ENCODE results near the gene WDR82.

The WDR82 gene

DNA sequence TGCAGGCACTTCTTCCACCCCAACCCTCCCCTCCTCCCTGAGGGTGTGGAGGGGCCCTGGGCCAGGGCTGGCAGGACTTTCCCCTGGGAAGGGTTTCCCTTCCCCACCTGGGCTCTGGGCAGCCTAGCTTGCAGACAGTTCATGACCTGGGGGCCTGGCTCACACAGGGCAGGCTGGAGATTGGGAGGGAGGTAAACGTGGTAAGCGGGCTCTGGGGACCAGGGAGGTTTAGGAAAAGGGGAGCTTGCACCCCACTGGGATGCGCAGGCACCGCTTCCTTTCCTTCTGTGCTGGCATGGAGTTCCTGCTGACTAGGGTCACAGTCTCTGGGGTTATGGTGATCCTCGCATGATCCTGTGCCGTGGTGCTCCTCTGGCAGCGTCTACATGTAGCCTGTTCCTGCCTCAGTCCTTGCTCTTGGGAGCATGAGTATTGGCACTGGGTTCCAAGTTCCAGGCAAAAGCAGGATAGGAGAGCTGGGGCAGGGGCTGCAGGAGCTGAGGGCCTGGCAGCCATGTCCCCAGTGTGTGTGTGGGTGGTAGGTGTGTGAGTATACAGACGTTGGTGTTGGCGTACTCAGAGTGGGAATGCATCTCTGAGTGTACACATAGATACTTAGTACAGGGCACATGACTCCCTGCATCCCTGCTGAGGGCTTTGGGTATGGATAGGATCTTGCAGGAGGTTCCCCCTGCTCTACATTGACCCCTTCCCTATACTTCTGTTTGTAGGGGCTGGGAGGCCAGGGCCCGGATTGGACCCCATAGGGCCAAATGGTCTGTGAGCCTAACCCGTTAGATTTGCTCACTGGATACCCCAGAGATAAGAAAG is 16.1 kb upstream of the WDR82 start:
- Histone ChIP-seq H3K4me1 (ENCODE audit: control insufficient read depth, insufficient read depth, low read length, poor library complexity, severe bottlenecking) (peaks cover 20% of the 10 kb centered on the region), H3K4me3 (ENCODE audit: extremely low read depth, insufficient read depth, low read length, poor library complexity, severe bottlenecking) (no peak overlapping the region), H3K9me3 (ENCODE audit: control insufficient read depth, low read length) (no peaks in the 10 kb centered on the region), H3K36me3 (ENCODE audit: control insufficient read depth, insufficient read depth, low read length) (peaks cover 12% of the 10 kb centered on the region), H3K27ac (ENCODE audit: low read depth, low read length, severe bottlenecking) (no peak overlapping the region)
- 81 to 83% methylated on average over 10 to 11 of the region's 11 CpGs for WGBS, 2 experiments (ENCODE audit: insufficient coverage in 2 of 2)

DNA sequence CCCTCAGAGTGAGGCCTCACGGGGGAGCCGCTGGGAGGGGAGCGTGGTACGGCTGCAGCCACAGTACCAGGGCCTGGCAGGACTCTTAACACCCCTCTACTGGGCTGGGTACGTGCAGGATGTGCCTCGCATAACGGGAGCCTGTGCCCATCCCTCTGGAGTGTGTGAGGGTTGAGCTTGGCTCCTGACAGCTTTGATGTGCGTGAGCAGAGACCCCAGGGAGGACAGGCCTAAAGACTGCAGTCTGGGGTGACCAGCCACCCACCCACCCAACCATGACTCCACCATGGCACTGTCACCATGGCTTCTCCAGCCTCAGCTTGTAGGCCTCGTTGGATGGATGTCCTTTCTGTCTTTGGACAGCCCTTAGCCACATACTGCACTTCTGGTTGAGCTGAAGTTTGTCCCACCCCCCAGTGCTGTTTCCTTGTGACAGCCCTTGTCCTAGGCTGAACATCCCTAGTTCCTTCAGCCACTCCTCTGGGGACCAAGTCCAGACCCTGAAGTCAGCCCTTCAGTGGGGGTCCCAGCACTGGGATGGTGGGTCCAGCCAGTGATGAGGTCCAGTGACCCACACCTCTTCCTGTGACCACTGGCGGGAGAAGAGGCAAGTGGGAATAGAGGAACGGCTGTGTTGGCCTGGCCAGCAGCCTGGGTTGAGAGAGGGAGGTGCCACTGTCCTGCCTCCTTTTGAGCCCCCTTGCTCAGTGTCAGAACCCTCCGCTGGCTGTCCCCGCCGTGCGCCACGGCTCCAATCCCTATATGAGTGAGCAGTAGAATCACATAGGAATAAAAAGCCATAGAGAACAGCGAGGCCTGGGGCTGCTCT is 15.3 kb upstream of the WDR82 start:
- Histone ChIP-seq H3K27ac (ENCODE audit: low read depth, low read length, severe bottlenecking) (no peak overlapping the region), H3K4me1 (ENCODE audit: control insufficient read depth, insufficient read depth, low read length, poor library complexity, severe bottlenecking) (peaks cover 11% of the 10 kb centered on the region), H3K4me3 (ENCODE audit: extremely low read depth, insufficient read depth, low read length, poor library complexity, severe bottlenecking) (no peak overlapping the region), H3K36me3 (ENCODE audit: control insufficient read depth, insufficient read depth, low read length) (peaks cover 12% of the 10 kb centered on the region), H3K9me3 (ENCODE audit: control insufficient read depth, low read length) (no peaks in the 10 kb centered on the region)
- 89 to 96% methylated on average over 10 of the region's 17 CpGs for WGBS, 2 experiments (ENCODE audit: insufficient coverage in 2 of 2)

DNA sequence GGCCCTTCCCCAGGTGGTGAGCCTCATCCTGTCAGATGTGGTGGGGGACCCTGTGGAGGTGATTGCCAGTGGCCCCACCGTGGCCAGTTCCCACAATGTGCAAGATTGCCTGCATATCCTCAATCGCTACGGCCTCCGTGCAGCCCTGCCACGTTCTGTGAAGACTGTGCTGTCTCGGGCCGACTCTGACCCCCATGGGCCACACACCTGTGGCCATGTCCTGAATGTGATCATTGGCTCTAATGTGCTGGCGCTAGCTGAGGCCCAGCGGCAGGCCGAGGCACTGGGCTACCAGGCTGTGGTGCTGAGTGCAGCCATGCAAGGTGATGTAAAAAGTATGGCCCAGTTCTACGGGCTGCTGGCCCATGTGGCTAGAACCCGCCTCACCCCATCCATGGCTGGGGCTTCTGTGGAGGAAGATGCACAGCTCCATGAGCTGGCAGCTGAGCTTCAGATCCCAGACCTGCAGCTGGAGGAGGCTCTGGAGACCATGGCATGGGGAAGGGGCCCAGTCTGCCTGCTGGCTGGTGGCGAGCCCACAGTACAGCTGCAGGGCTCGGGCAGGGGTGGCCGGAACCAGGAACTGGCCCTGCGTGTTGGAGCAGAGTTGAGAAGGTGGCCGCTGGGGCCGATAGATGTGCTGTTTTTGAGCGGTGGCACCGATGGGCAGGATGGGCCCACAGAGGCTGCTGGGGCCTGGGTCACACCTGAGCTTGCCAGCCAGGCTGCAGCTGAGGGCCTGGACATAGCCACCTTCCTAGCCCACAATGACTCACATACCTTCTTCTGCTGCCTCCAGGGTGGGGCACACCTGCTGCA is 14.0 kb upstream of the WDR82 start:
- 94 to 96% methylated on average over 14 to 20 of the region's 20 CpGs for WGBS, 2 experiments (ENCODE audit: insufficient coverage in 2 of 2)
- H3K27ac ChIP-seq (ENCODE audit: low read depth, low read length, severe bottlenecking): no peak overlapping the region

DNA sequence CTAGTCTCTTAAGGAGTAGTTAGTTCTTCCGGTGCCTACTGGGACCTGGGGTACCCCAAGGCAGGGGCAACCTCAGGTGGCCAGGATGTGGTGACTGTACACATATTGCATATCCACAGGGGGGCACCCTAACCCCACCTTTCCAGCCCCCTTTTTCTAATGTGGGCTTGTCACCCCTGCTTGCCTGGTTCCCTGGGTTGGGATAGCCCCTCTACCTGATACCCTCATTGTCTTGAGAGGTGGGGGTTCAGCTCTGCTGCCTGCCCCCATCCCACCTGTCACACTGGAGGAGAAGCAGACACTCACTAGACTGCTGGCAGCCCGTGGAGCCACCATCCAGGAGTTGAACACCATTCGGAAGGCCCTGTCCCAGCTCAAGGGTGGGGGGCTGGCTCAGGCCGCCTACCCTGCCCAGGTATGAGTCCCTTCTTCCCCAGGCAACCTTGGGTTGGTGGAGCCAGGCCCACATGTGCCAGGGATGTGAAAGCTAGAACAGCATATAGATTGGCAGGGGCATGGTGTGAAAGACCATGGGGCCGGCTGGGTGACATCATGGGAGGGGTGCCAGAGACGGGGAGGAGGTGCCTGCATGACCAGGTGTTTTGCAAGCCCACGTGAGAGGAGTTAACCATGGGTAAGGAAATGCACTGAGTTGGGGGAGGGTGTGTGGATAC is 13.2 kb upstream of the WDR82 start:
- H3K4me1 ChIP-seq (ENCODE audit: control insufficient read depth, insufficient read depth, low read length, poor library complexity, severe bottlenecking): no peaks in the 10 kb centered on the region
- H3K27ac ChIP-seq (ENCODE audit: low read depth, low read length, severe bottlenecking): no peak overlapping the region
- no peak overlapping the region for H3K4me3 ChIP-seq (ENCODE audit: extremely low read depth, insufficient read depth, low read length, poor library complexity, severe bottlenecking)
- peaks cover 12% of the 10 kb centered on the region for H3K36me3 ChIP-seq (ENCODE audit: control insufficient read depth, insufficient read depth, low read length)
- 85 to 89% methylated on average over 6 to 7 of the region's 7 CpGs for WGBS, 2 experiments (ENCODE audit: insufficient coverage in 2 of 2)
- H3K9me3 ChIP-seq (ENCODE audit: control insufficient read depth, low read length): no peaks in the 10 kb centered on the region

More for the DNA sequence above, 14.0 kb upstream of the WDR82 start:
- H3K4me3 ChIP-seq (ENCODE audit: extremely low read depth, insufficient read depth, low read length, poor library complexity, severe bottlenecking): no peak overlapping the region
- H3K9me3 ChIP-seq (ENCODE audit: control insufficient read depth, low read length): no peaks in the 10 kb centered on the region
- peaks cover 12% of the 10 kb centered on the region for H3K36me3 ChIP-seq (ENCODE audit: control insufficient read depth, insufficient read depth, low read length)
- no peaks in the 10 kb centered on the region for H3K4me1 ChIP-seq (ENCODE audit: control insufficient read depth, insufficient read depth, low read length, poor library complexity, severe bottlenecking)

DNA sequence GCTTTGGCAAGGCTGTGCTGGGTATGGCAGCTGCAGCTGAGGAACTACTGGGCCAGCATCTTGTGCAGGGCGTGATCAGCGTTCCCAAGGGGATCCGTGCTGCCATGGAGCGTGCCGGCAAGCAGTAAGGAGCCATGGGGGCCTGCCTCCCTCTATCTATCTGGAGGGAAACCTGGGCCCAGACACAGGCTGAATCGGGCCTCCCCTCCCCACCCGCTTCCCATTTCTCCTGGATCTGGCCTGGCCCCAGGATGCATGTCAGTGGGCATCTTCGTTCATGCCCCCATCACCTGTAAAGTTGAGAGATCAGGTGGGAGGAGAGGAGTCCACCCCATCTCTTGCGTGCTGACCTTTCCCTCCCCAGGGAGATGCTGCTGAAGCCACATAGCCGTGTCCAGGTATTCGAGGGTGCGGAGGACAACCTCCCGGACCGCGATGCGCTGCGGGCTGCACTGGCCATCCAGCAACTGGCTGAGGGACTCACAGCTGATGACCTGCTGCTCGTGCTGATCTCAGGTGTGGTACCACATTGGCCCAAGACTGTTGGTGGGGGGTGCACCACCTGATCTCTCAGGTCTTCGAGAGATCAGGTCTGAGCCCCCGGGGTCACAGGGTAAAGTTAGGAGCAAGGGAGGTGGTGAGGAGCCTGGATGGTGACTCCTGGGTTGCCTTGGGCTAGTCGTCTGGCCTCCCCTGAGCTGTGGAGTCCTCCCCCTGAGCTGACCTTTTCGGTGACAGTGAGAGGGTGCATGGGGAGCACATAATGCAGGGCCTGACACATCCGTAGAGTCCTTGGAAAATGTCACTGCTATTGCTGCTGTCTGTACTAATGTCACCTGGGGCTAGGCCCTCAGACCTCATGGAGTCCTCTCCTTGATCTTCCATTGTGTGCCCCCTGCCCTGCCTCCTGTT is 12.4 kb upstream of the WDR82 start:
- no peak overlapping the region for H3K4me3 ChIP-seq (ENCODE audit: extremely low read depth, insufficient read depth, low read length, poor library complexity, severe bottlenecking)
- H3K36me3 ChIP-seq (ENCODE audit: control insufficient read depth, insufficient read depth, low read length): peaks cover 12% of the 10 kb centered on the region
- no peaks in the 10 kb centered on the region for H3K4me1 ChIP-seq (ENCODE audit: control insufficient read depth, insufficient read depth, low read length, poor library complexity, severe bottlenecking)
- 85 to 94% methylated on average over 19 to 20 of the region's 23 CpGs for WGBS, 2 experiments (ENCODE audit: insufficient coverage in 2 of 2)
- no peaks in the 10 kb centered on the region for H3K9me3 ChIP-seq (ENCODE audit: control insufficient read depth, low read length)
- no peak overlapping the region for H3K27ac ChIP-seq (ENCODE audit: low read depth, low read length, severe bottlenecking)

DNA sequence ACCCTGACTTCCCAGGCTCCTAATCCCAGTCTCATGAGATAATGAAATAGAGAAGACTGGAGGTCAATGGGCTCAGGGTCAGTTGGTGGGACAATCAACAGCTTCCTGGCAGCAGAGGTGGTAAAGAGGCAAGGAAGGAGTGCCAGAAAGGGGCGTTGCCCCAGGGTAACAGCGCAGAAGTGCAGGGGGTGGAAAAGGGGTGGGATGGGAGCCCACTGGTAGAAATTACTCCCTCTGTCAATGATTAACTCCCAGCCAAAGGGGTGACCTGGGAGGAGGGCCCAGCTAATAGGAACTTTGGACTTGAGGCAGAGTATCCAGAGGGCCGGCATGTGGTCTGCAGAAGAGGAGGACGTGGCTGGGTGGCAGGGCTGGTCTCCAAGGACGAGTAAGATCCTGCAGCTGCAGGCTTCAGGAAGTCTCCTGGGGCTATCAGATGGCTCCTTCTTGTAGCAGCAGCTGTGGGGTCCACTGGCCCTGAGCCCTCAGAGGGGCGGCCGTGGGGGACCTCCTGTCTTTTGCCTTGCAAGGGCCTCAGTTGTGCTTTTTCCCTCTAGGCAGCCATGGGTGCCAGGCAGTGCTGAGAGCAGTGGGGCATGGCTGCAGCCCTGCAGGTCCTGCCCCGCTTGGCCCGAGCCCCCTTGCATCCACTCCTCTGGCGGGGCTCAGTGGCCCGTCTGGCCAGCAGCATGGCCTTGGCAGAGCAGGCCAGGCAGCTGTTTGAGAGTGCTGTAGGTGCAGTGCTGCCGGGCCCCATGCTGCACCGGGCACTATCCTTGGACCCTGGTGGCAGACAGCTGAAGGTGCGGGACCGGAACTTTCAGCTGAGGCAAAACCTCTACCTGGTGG is 11.5 kb upstream of the WDR82 start:
- no peak overlapping the region for H3K4me3 ChIP-seq (ENCODE audit: extremely low read depth, insufficient read depth, low read length, poor library complexity, severe bottlenecking)
- H3K9me3 ChIP-seq (ENCODE audit: control insufficient read depth, low read length): no peaks in the 10 kb centered on the region
- peaks cover 12% of the 10 kb centered on the region for H3K36me3 ChIP-seq (ENCODE audit: control insufficient read depth, insufficient read depth, low read length)
- H3K27ac ChIP-seq (ENCODE audit: low read depth, low read length, severe bottlenecking): no peak overlapping the region
- WGBS, 2 experiments (ENCODE audit: insufficient coverage in 2 of 2): 85 to 93% methylated on average over 14 to 15 of the region's 15 CpGs
- no peaks in the 10 kb centered on the region for H3K4me1 ChIP-seq (ENCODE audit: control insufficient read depth, insufficient read depth, low read length, poor library complexity, severe bottlenecking)

DNA sequence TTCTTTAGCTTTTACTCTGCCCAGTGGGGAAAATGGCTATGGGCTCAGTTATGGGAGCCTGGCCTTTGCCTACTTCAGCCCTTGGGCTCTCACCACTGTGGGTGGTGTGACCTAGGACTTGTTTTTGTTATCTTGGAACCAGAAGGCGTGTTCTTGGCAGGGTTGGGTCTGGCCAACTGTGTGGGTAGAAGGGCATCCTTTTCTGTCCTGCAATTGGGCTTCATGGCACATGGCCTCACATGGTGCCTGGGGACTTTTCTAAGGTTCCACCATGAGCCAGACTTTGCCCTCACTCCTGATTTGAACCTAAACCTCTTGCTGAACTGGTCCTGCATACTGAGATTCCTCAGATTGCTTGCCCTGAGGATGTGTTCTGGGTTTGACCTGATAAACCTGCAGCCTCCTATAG is 10.9 kb upstream of the WDR82 start:
- peaks cover 12% of the 10 kb centered on the region for H3K36me3 ChIP-seq (ENCODE audit: control insufficient read depth, insufficient read depth, low read length)
- H3K27ac ChIP-seq (ENCODE audit: low read depth, low read length, severe bottlenecking): no peak overlapping the region
- H3K4me3 ChIP-seq (ENCODE audit: extremely low read depth, insufficient read depth, low read length, poor library complexity, severe bottlenecking): no peak overlapping the region
- no peaks in the 10 kb centered on the region for H3K4me1 ChIP-seq (ENCODE audit: control insufficient read depth, insufficient read depth, low read length, poor library complexity, severe bottlenecking)
- 90% methylated on average over 1 of the region's 1 CpG; no CpG with 5 or more reads in 1 of the 2 experiments for WGBS, 2 experiments (ENCODE audit: insufficient coverage in 2 of 2)
- no peaks in the 10 kb centered on the region for H3K9me3 ChIP-seq (ENCODE audit: control insufficient read depth, low read length)

DNA sequence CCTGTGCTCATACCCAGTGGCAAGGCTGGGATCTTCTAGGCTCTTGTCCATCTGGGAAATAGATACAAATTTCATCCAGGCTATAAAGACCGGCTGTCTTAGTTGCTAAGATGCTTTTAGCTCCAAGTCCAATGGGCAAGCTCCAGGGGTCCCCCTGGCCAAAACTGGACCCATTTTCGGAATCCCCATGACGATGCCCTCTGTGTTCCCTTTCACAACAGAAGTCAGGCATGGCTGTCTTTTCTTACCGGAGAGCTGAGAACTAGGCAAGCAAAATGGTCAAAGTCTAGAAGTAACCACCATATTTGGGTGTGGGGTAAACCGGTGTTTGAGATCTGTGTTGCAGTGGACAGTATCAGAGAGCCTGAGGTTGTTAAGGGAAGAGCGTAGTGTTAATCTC is 10.2 kb upstream of the WDR82 start:
- H3K36me3 ChIP-seq (ENCODE audit: control insufficient read depth, insufficient read depth, low read length): peaks cover 12% of the 10 kb centered on the region
- no peaks in the 10 kb centered on the region for H3K9me3 ChIP-seq (ENCODE audit: control insufficient read depth, low read length)
- H3K4me1 ChIP-seq (ENCODE audit: control insufficient read depth, insufficient read depth, low read length, poor library complexity, severe bottlenecking): peaks cover 3% of the 10 kb centered on the region
- no peak overlapping the region for H3K27ac ChIP-seq (ENCODE audit: low read depth, low read length, severe bottlenecking)
- peak overlapping the region; percentile 73 for H3K4me3 ChIP-seq (ENCODE audit: extremely low read depth, insufficient read depth, low read length, poor library complexity, severe bottlenecking)
- 91 to 95% methylated on average over 5 to 6 of the region's 6 CpGs for WGBS, 2 experiments (ENCODE audit: insufficient coverage in 2 of 2)

DNA sequence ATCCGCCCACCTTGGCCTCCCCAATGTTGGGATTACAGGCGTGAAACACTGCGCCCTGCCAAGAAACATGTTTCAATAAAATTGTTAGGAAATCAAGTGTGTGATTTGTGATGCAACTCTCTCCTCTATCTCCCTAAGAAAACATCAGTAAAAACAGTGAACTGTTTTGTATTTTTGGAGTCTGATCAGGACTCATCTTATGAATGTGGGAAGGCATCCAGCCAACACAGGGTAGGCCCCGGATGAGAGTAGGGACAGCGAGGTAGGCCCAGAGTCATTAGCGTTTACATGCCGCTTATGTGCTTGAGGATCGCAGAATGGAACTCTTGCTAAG is 8.3 kb upstream of the WDR82 start:
- WGBS, 2 experiments (ENCODE audit: insufficient coverage in 2 of 2): 92 to 95% methylated on average over 6 to 8 of the region's 8 CpGs
- peaks cover 4% of the 10 kb centered on the region for H3K36me3 ChIP-seq (ENCODE audit: control insufficient read depth, insufficient read depth, low read length)
- H3K27ac ChIP-seq (ENCODE audit: low read depth, low read length, severe bottlenecking): no peak overlapping the region
- H3K4me1 ChIP-seq (ENCODE audit: control insufficient read depth, insufficient read depth, low read length, poor library complexity, severe bottlenecking): peaks cover 5% of the 10 kb centered on the region
- no peaks in the 10 kb centered on the region for H3K9me3 ChIP-seq (ENCODE audit: control insufficient read depth, low read length)
- peak overlapping the region; percentile 73 for H3K4me3 ChIP-seq (ENCODE audit: extremely low read depth, insufficient read depth, low read length, poor library complexity, severe bottlenecking)

Data from mesodermal cell (in vitro differentiated cells).